K562 (cell line): ENCODE results near the gene SLC6A8.

Experiments
- HNRNPK ChIP-seq: fragments of 200-400 bp; formaldehyde crosslinking; IDR thresholded peaks from one replicate; pipeline ENCODE4 v1.6.1; 2018; ENCODE audit warnings: mild to moderate bottlenecking, low read depth, low read length; ENCODE audit not compliant: poor library complexity, severe bottlenecking
- NFE2L1 ChIP-seq: fragments of 450-650 bp; IDR thresholded peaks from 2 replicates; pipeline ENCODE4 v1.6.1; 2016; ENCODE audit warnings: missing genetic modification characterization, low read depth, mild to moderate bottlenecking, missing compliant biosample characterization, moderate library complexity, borderline replicate concordance
- POLR2AphosphoS2 ChIP-seq: IDR thresholded peaks from 2 replicates; pipeline ENCODE4 v1.6.1; 2012; ENCODE audit warnings: low read length, improper control_type of control experiment
- SMAD3 ChIP-seq: fragments of 450-650 bp; formaldehyde crosslinking; conservative IDR thresholded peaks from 2 replicates; pipeline ENCODE4 v1.4.0; 2020; ENCODE audit warnings: mild to moderate bottlenecking
- USF1 ChIP-seq: sonication (generic); formaldehyde crosslinking; IDR thresholded peaks from 2 replicates; pipeline ENCODE4 v1.9.0; 2022; ENCODE audit warnings: mild to moderate bottlenecking, missing genetic modification reagents

GRCh38 chrX:153692611-153693156 lies 5.0 kb downstream of the SLC6A8 start:
- TF ChIP-seq USF1 (CRISPR knock-in tag) (no peak), SMAD3 (CRISPR knock-in tag) (no peak), NFE2L1 (tag) (no peak), POLR2AphosphoS2 (no peak), HNRNPK (no peak)
